Activated gamma-delta T cell treated with anti-CD3 and anti-CD28 coated beads, Interleukin-2, amount 50 U/mL, for 16 hours (primary cell): ENCODE measurements around the gene PRR20C.
"Not testable (repeated sequence)": the region's sequence is repeated elsewhere in the genome, so short reads cannot be mapped to it uniquely, and the experiment has no call there.

Experiments used
- DNase-seq: peaks from one replicate; pipeline ENCODE4 v3.0.0-alpha.2; 2020; ENCODE audit warnings: low read depth

PRR20C gene

DNA sequence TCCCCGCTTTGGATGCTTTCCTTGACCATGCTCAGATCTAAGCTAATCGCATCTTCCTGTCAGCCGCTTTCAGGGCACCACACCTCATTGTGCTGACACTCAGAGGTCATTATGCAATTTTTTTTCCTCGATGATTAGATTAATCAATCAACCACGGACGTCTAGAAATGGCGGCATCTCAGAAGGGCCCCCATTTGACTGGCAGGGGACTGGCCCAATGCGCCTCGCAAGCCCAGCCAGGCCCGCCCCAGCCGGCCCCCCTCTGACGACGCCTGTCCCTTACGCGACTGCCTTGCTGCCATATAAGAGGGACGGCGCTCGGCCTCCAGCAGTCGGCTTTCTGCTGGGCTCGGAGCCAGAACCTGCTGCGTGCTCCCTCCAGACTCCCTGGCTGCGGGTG lies at the start of gene PRR20C:
PRR20C (plus strand) TSS at position 301 of the 400 bp plus-strand sequence. CDS start 387 bp downstream, outside the sequence.
- not testable (repeated sequence) for DNase-seq

DNA sequence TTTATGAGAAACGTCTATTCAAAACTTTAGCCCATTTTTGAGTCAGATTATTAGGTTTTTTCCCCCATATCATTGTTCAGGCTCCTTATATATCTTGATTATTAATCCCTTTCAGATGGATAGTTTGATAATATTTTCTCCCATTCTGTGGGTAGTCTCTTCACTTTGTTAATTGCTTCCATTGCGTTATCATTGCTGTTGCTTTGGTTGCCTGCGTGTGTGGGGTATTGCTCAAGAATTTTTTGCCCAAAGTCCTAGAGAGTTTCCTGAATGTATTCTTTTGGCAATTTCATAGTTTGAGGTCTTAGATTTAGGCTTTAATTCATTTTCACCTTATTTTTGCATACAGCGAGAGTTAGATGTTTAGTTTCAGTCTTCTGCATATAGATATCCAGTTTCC lies 38.9 kb upstream of the PRR20C start:
- no peak for DNase-seq

DNA sequence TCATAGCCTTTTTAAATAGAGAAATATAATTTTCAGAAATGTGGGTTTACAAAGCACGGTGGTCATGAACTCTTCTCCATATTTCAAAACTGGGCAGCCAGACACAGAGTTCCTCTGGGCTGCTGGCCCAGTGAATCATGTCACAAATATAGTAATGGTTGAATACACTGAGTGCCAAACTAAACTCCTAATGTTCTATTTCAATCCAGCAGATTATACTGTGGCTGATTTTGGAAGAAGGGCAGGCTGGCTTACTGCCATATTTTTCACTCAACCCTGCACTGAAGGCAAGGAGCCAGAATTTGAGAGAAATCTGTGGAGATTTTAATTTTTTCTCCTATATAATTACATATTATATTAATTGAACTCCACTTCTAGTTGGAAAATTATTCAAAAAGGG lies 30.2 kb upstream of the PRR20C start:
- no peak for DNase-seq

DNA sequence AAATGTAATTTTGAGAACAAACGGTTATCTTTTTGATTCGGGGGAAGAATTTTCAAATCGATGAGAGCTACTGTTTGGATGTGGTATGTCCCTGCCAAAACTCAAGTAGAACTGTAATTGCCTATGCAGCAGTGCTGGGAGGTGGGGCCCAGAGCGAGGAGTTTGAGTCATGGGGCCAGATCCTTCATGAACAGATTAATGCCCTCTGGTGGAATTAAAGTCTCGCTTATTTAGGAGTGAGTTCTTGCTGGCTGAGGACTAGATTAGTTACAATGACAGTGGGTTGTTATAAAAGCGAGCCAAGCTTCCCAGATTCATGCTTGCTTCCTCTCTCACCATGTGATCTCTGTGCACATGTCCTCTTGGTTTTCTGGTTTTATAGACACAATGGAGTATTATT lies 25.0 kb upstream of the PRR20C start:
- DNase-seq = no peak

DNA sequence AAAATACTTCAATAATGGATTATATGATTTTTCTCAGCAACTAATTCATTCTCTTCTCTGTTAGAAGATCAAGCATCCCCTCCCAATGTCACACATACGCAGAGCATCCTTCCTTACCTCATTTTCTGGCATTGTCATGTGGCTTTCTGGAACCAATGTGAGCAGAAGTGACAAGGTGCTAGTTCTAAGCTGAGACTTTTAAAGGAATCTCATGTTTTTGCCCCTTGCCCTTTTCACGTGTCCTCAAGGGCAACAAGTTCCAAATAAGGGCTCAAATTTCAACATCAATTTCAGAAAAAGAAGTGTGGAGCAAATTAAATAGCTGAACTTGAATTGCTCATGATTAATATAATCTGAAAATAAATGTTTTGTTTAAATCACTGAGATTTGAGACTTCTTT lies 17.8 kb upstream of the PRR20C start:
- DNase-seq = no peak

DNA sequence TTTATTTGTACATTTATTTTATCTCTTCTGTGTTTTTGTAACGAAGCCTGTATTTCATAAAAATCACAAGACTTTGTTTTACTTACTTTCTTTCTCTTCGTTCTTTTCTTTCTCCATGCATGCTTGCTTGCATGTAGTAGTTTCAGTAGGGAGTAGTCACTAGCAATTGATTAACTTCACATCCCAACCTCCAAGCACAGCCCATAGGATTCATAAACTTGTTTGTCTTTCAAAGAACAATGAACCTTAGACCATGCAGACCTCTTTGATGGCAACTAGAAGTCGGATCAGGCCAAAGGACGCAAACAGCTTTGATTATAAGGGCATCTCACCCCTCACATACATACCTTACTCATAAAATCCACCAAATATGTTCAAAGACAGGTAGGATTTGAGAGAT lies 16.3 kb upstream of the PRR20C start:
- DNase-seq = no peak

DNA sequence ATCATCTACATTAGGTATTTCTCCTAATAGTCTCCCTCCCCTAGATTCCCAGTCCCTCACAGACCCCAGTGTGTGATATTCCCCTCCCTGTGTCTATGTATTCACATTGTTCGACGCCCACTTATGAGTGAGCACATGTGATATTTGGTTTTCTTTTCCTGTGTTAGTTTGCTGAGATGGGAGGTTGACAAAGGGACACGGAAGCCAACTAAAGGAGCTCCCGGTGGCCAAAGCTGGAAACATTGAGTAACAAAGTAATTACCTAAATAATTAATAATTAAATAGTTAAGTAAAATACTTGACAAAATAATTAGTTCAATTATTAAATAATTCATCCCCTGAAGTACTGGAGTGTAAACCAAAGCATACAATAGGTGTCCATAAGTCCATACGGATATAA lies 14.9 kb upstream of the PRR20C start:
- DNase-seq = no peak

DNA sequence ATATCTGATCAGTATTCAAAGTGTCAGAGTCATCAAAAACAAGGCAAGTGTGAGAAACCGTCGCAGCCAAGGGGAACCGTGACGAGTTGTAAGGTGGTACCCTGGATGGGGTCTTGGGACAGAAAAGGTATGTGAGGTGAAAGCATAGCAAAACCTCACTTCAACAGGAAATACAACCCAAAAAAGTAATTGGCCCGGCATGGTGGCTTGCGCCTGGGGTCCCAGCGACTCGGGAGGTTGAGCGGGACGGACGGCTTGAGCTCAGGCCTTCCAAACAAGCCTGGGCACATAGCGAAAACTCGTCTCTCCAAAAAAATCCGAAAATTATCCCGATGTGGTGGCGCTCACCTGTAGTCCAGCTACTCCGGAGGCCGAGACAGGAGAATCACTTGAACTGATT lies 14.1 kb upstream of the PRR20C start:
- not testable (repeated sequence) for DNase-seq

DNA sequence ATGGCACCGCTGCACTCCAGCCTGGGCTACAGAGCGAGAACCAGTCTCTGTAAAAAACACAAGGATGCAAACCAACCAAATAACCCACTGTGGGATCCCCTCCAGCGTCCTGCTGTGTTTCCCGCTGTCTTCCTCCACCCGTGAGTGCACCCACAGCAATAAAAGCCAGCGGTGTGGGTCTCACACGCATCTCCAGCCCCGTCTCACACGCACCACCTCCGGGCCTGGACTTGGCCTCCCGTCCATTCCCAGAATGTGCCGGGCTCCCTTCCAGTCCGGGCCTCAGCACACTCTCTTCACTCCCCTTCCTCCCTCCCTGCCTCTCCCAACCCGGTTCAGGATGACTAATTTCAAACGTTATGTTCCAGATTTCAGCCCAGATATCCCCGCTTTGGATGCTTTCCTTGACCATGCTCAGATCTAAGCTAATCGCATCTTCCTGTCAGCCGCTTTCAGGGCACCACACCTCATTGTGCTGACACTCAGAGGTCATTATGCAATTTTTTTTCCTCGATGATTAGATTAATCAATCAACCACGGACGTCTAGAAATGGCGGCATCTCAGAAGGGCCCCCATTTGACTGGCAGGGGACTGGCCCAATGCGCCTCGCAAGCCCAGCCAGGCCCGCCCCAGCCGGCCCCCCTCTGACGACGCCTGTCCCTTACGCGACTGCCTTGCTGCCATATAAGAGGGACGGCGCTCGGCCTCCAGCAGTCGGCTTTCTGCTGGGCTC lies 13.5 kb upstream of the PRR20C start, which contains the start of gene PRR20A:
PRR20A (plus strand) TSS at position 684 of the 734 bp plus-strand sequence. CDS start 387 bp downstream, outside the sequence.
- not testable (repeated sequence) for DNase-seq

DNA sequence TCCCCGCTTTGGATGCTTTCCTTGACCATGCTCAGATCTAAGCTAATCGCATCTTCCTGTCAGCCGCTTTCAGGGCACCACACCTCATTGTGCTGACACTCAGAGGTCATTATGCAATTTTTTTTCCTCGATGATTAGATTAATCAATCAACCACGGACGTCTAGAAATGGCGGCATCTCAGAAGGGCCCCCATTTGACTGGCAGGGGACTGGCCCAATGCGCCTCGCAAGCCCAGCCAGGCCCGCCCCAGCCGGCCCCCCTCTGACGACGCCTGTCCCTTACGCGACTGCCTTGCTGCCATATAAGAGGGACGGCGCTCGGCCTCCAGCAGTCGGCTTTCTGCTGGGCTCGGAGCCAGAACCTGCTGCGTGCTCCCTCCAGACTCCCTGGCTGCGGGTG lies 6.7 kb upstream of the PRR20C start, which contains the start of gene PRR20B:
PRR20B (plus strand) TSS at position 301 of the 400 bp plus-strand sequence. CDS start 387 bp downstream, outside the sequence.
- not testable (repeated sequence) for DNase-seq

DNA sequence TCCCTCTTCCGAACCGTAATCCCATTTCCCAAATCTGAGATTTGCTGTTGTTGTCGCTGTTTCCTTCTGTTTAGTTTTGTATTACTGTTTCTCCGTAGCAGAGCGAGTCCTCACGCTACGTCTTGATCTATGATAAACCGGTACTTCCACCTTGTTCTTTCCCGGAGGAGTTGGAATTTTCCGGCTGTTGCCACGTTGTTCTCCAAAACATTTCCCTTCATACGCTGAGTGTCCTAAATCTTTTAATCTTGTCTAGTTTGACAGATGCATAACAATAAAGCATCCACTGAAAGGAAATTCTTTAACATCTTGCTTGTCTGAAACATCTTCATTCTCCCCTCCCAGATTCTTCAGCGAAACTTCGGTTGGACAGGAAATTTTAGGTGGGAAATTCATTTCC lies 5.8 kb upstream of the PRR20C start:
- not testable (repeated sequence) for DNase-seq

DNA sequence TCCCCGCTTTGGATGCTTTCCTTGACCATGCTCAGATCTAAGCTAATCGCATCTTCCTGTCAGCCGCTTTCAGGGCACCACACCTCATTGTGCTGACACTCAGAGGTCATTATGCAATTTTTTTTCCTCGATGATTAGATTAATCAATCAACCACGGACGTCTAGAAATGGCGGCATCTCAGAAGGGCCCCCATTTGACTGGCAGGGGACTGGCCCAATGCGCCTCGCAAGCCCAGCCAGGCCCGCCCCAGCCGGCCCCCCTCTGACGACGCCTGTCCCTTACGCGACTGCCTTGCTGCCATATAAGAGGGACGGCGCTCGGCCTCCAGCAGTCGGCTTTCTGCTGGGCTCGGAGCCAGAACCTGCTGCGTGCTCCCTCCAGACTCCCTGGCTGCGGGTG lies 6.5 kb downstream of the PRR20C start, which contains the start of gene PRR20D:
PRR20D (plus strand) TSS at position 301 of the 400 bp plus-strand sequence. CDS start 387 bp downstream, outside the sequence.
- not testable (repeated sequence) for DNase-seq

DNA sequence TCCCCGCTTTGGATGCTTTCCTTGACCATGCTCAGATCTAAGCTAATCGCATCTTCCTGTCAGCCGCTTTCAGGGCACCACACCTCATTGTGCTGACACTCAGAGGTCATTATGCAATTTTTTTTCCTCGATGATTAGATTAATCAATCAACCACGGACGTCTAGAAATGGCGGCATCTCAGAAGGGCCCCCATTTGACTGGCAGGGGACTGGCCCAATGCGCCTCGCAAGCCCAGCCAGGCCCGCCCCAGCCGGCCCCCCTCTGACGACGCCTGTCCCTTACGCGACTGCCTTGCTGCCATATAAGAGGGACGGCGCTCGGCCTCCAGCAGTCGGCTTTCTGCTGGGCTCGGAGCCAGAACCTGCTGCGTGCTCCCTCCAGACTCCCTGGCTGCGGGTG lies 13.0 kb downstream of the PRR20C start, which contains the start of gene PRR20E:
PRR20E (plus strand) TSS at position 301 of the 400 bp plus-strand sequence. CDS start 387 bp downstream, outside the sequence.
- DNase-seq = not testable (repeated sequence)

DNA sequence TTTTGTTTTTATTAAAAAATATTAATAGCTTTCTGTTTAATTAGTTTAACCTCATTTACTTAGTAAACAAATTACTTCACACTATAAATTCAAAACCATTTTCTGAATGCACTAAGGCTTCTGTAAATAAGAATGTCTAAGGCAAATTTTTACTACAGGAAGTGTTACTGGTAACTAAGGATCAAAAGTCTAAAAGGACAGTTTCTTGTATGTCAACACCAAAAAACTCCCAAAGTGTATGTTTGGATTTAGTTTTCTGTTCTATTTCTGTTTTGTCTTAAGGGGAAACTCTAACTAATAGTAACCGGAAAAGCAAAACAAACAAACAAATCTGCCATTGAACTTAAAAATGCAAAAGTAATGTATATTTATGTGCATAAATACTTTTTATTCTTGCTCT lies 37.8 kb downstream of the PRR20C start:
- DNase-seq = no peak
